ENCODE measurements around the gene SOAT1. TPM values are rescaled to one million over a fixed set of nuclear protein-coding genes. Genes with fewer than 3 reads are reported as not detected.

SOAT1 gene
- polyA plus RNA-seq, 1 of the 3 experiments (the other 2 are of a cell fraction), result 8.1 TPM

DNA sequence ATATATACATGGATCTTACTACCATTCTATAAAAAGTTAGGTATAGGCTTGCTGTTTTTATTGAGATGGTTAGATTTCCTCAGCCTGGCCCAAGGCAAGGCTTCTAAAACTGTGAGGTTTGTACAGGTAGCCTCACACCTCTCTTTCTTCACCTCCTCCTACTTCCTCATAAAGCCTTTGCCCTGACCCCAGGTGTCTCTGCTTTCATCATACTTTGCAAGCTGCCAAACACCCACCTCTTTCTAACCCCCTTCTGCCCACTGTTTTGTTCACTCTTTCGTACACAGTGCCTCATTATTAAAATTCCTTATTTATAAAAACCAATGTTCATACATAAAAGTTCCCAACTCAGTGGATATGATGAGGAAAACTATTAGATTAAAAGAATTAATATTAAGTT, 31.4 kb upstream of the SOAT1 start:
- Histone ChIP-seq H2AFZ (ENCODE audit: low read depth) (no peak overlapping the region), H3K9ac (no peak overlapping the region), H3K9me3 (no peaks in the 10 kb centered on the region), H3K27me3 (ENCODE audit: insufficient read depth) (no peaks in the 10 kb centered on the region), H3K4me3 (ENCODE audit: low read depth in 2 of 2, low read length in 1 of 2) (no peak overlapping the region), H3F3A (replicated peaks; ENCODE audit: insufficient read depth) (no peaks in the 10 kb centered on the region), H4K20me1 (ENCODE audit: insufficient read depth) (no peaks in the 10 kb centered on the region), H3K4me2 (no peak overlapping the region), H3K4me1 (ENCODE audit: control insufficient read depth in 1 of 2, insufficient read depth in 2 of 2, low read depth in 1 of 2, low read length in 1 of 2) (0 out of 4 replicates have a peak, but pooled peaks cover 0 to 4% of the 10 kb centered on the region in 2 experiments), H3K79me2 (ENCODE audit: insufficient read depth) (no peaks in the 10 kb centered on the region), H3K27ac (ENCODE audit: low read depth in 2 of 2, low read length in 1 of 2) (no peak overlapping the region), H3K36me3 (replicated peaks in 1 of 2; ENCODE audit: control insufficient read depth in 1 of 2, insufficient read depth in 2 of 2, low read length in 1 of 2) (no peaks in the 10 kb centered on the region), H3K9me2 (no peaks in the 10 kb centered on the region)
- ChIA-PET POLR2A (no interaction called here), CTCF (interaction anchor here (1.2 kb wide), 1 partner anchor 11 kb away, joined by 3 read pairs; no protein-coding TSS in a partner anchor)
- no peak for TF ChIP-seq SMC3 (IDR thresholded peaks at IDR 0.05; ENCODE audit: low read depth, low read length)
- WGBS (ENCODE audit: low lambda C conversion rate), result 100% methylated on average over 1 of the region's 1 CpG
- no peak for DNase-seq

DNA sequence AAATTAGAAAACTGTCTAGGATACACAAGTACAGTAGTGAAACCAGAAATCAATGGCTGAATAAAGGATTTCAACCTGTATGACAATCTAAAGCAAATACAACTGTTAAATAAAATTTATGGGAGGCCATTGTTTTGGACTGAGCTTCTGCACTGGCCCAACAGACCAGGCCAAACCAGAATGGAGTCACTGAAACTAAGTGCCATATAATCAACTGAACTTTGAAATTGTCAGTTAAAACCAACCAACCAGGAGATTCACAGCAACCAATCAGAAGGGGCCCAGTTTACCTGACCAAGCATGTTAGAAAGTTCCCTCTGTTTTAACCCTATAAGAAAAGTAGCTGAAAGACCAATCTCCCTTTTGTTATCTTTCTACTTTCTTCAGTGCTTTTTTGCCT, 30.5 kb upstream of the SOAT1 start:
- H3K36me3 ChIP-seq (replicated peaks in 1 of 2; ENCODE audit: control insufficient read depth in 1 of 2, insufficient read depth in 2 of 2, low read length in 1 of 2), result no peaks in the 10 kb centered on the region
- H3K27me3 ChIP-seq (ENCODE audit: insufficient read depth), result no peaks in the 10 kb centered on the region
- no peak overlapping the region for H3K4me3 ChIP-seq (ENCODE audit: low read depth in 2 of 2, low read length in 1 of 2)
- DNase-seq, result no peak
- ChIA-PET CTCF (interaction anchor here (1.2 kb wide), 1 partner anchor 11 kb away, joined by 3 read pairs; no protein-coding TSS in a partner anchor), POLR2A (no interaction called here)
- H4K20me1 ChIP-seq (ENCODE audit: insufficient read depth), result no peaks in the 10 kb centered on the region
- H3K9me2 ChIP-seq, result no peaks in the 10 kb centered on the region
- no peak overlapping the region for H3K9ac ChIP-seq
- 0 out of 2 replicates have a peak overlapping the region, but pooled peaks have one; percentile 42 for H2AFZ ChIP-seq (ENCODE audit: low read depth)
- no peaks in the 10 kb centered on the region for H3F3A ChIP-seq (replicated peaks; ENCODE audit: insufficient read depth)
- no peak overlapping the region for H3K4me2 ChIP-seq
- no peak for TF ChIP-seq TEAD4 (IDR thresholded peaks at IDR 0.05; ENCODE audit: borderline replicate concordance, insufficient read depth)
- no peak for TF ChIP-seq EZH2phosphoT487 (IDR thresholded peaks at IDR 0.05; ENCODE audit: borderline replicate concordance, low read depth)
- TF ChIP-seq, protein P1, sequence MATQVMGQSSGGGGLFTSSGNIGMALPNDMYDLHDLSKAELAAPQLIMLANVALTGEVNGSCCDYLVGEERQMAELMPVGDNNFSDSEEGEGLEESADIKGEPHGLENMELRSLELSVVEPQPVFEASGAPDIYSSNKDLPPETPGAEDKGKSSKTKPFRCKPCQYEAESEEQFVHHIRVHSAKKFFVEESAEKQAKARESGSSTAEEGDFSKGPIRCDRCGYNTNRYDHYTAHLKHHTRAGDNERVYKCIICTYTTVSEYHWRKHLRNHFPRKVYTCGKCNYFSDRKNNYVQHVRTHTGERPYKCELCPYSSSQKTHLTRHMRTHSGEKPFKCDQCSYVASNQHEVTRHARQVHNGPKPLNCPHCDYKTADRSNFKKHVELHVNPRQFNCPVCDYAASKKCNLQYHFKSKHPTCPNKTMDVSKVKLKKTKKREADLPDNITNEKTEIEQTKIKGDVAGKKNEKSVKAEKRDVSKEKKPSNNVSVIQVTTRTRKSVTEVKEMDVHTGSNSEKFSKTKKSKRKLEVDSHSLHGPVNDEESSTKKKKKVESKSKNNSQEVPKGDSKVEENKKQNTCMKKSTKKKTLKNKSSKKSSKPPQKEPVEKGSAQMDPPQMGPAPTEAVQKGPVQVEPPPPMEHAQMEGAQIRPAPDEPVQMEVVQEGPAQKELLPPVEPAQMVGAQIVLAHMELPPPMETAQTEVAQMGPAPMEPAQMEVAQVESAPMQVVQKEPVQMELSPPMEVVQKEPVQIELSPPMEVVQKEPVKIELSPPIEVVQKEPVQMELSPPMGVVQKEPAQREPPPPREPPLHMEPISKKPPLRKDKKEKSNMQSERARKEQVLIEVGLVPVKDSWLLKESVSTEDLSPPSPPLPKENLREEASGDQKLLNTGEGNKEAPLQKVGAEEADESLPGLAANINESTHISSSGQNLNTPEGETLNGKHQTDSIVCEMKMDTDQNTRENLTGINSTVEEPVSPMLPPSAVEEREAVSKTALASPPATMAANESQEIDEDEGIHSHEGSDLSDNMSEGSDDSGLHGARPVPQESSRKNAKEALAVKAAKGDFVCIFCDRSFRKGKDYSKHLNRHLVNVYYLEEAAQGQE (IDR thresholded peaks at IDR 0.05; ENCODE audit: low read depth, low read length), result no peak
- no peaks in the 10 kb centered on the region for H3K79me2 ChIP-seq (ENCODE audit: insufficient read depth)
- H3K9me3 ChIP-seq, result no peaks in the 10 kb centered on the region
- 0 out of 4 replicates have a peak, but pooled peaks cover 0 to 4% of the 10 kb centered on the region in 2 experiments for H3K4me1 ChIP-seq (ENCODE audit: control insufficient read depth in 1 of 2, insufficient read depth in 2 of 2, low read depth in 1 of 2, low read length in 1 of 2)
- H3K27ac ChIP-seq (ENCODE audit: low read depth in 2 of 2, low read length in 1 of 2), result no peak overlapping the region

DNA sequence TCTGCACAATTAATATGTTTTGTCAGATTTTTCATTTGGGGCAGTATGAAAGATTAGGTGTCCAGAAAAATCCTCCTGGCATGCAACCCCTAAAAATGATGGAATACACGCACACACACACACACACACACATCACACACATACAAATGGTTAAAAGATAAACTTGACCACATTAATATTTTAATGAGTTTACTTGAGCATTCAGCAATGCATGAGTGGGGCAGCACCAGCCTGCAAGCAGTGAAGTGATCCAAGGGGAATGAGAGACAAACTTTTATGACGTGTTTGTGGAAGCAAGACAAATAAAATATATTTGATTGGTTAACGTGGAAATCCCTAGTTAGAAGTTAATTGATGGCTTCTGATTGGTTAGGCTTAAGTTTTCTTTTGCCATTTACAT, 29.1 kb upstream of the SOAT1 start:
- Histone ChIP-seq H3K4me1 (ENCODE audit: control insufficient read depth in 1 of 2, insufficient read depth in 2 of 2, low read depth in 1 of 2, low read length in 1 of 2) (0 out of 4 replicates have a peak, but pooled peaks cover 0 to 4% of the 10 kb centered on the region in 2 experiments), H4K20me1 (ENCODE audit: insufficient read depth) (no peaks in the 10 kb centered on the region), H3K27me3 (ENCODE audit: insufficient read depth) (no peaks in the 10 kb centered on the region), H2AFZ (ENCODE audit: low read depth) (no peak overlapping the region), H3K79me2 (ENCODE audit: insufficient read depth) (no peaks in the 10 kb centered on the region), H3K9me3 (no peaks in the 10 kb centered on the region), H3K27ac (ENCODE audit: low read depth in 2 of 2, low read length in 1 of 2) (no peak overlapping the region), H3K4me3 (ENCODE audit: low read depth in 2 of 2, low read length in 1 of 2) (no peak overlapping the region), H3K9ac (no peak overlapping the region), H3K9me2 (no peaks in the 10 kb centered on the region), H3F3A (replicated peaks; ENCODE audit: insufficient read depth) (no peaks in the 10 kb centered on the region), H3K36me3 (replicated peaks in 1 of 2; ENCODE audit: control insufficient read depth in 1 of 2, insufficient read depth in 2 of 2, low read length in 1 of 2) (no peaks in the 10 kb centered on the region), H3K4me2 (no peak overlapping the region)
- ChIA-PET POLR2A (no interaction called here), CTCF (no interaction called here)
- WGBS (ENCODE audit: low lambda C conversion rate), result 69% methylated on average over 3 of the region's 3 CpGs
- no peak for DNase-seq
- TF ChIP-seq, protein P2, sequence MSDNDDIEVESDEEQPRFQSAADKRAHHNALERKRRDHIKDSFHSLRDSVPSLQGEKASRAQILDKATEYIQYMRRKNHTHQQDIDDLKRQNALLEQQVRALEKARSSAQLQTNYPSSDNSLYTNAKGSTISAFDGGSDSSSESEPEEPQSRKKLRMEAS (IDR thresholded peaks at IDR 0.05; ENCODE audit: low read depth), result no peak
- no peak for TF ChIP-seq YY1 (IDR thresholded peaks at IDR 0.05; ENCODE audit: low read depth)
- TF ChIP-seq SIN3A (IDR thresholded peaks at IDR 0.05; ENCODE audit: borderline replicate concordance, low read depth, low read length), result no peak
- no peak for TF ChIP-seq CHD2 (IDR thresholded peaks at IDR 0.05; ENCODE audit: low read length, partially characterized antibody)
- no peak for TF ChIP-seq MXI1 (IDR thresholded peaks at IDR 0.05; ENCODE audit: low read depth, low read length)
- TF ChIP-seq GATA2 (CRISPR knock-in tag; IDR thresholded peaks at IDR 0.05), result no peak
- no peak for TF ChIP-seq FOXM1 (IDR thresholded peaks at IDR 0.05; ENCODE audit: low read depth)
- no peak for TF ChIP-seq NRF1 (IDR thresholded peaks at IDR 0.05; ENCODE audit: low read depth, low read length)
- no peak for TF ChIP-seq RCOR1 (IDR thresholded peaks at IDR 0.05; ENCODE audit: low read length)
- TF ChIP-seq, protein P1 (IDR thresholded peaks at IDR 0.05; ENCODE audit: low read depth, low read length), result no peak
- TF ChIP-seq SMC3 (IDR thresholded peaks at IDR 0.05; ENCODE audit: low read depth, low read length), result no peak
- no peak for TF ChIP-seq TCF12 (IDR thresholded peaks at IDR 0.05)
- TF ChIP-seq EZH2phosphoT487 (IDR thresholded peaks at IDR 0.05; ENCODE audit: borderline replicate concordance, low read depth), result no peak
- no peak for TF ChIP-seq POLR2AphosphoS5 (IDR thresholded peaks at IDR 0.05; ENCODE audit: low read depth, low read length)

Data from SK-N-SH (cell line).